ENCODE data around the gene THUMPD3. TPM values are rescaled to one million over a fixed set of nuclear protein-coding genes. Genes with fewer than 3 reads are reported as not detected.
A peak's percentile ranks its signal among the peaks of the same experiment; 100 is the strongest.

Gene THUMPD3
- total RNA-seq, 1 experiment from 2014 or later: 63.0 TPM

DNA sequence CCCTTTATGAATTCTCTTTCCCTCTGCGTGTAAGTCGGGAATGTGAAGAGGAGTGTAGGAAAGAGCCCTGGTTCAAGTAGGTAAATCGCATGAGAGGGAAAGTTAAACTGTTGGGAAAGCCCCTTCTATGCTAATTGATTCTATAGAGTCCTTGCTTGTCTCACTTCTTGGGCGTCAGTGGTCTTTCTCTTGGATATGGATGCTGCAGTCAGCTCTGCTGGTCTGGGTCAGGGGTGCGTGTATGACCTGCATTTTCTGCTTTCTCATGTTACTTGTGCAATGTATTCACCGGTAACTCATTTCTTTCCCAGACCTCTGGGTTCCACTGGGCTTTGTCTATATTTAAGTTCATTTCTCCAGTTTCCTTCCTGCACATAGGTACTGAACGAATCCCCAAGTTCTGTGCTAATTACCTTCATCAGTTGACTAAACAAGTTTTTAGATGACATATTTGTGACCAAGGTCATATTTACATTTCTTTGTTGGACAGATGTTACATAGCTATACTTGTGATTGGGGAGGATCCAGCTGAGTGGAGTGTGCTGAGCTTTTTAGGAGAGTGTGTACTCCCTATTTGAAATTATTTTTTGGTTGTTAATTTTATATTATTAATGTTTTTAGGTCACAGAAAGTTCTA lies 36.0 kb downstream of the THUMPD3 start:
- ChIA-PET CTCF (interaction anchor here (0.6 to 2.1 kb wide), 5 partner anchors 7 to 54 kb away, joined by 3 to 8 read pairs (median 7); partner anchors contain the start of gene THUMPD3), POLR2A (interaction anchor here (0.6 to 12.5 kb wide), 14 partner anchors 10 to 578 kb away, joined by 3 to 452 read pairs (median 5); partner anchors contain the start of gene THUMPD3)
- BruUV-seq (replicated peaks): TSS peak; percentile 28
- peaks cover 48% of the 10 kb centered on the region for H3K4me1 Mint-ChIP-seq (ENCODE audit: insufficient read depth, unreplicated experiment)
- H3K27me3 Mint-ChIP-seq (ENCODE audit: insufficient read depth, unreplicated experiment): no peaks in the 10 kb centered on the region
- TF ChIP-seq, protein P1, sequence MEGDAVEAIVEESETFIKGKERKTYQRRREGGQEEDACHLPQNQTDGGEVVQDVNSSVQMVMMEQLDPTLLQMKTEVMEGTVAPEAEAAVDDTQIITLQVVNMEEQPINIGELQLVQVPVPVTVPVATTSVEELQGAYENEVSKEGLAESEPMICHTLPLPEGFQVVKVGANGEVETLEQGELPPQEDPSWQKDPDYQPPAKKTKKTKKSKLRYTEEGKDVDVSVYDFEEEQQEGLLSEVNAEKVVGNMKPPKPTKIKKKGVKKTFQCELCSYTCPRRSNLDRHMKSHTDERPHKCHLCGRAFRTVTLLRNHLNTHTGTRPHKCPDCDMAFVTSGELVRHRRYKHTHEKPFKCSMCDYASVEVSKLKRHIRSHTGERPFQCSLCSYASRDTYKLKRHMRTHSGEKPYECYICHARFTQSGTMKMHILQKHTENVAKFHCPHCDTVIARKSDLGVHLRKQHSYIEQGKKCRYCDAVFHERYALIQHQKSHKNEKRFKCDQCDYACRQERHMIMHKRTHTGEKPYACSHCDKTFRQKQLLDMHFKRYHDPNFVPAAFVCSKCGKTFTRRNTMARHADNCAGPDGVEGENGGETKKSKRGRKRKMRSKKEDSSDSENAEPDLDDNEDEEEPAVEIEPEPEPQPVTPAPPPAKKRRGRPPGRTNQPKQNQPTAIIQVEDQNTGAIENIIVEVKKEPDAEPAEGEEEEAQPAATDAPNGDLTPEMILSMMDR (IDR thresholded peaks at IDR 0.05; ENCODE audit: unreplicated experiment): no peak
- peaks cover 16% of the 10 kb centered on the region for H3K36me3 Mint-ChIP-seq (ENCODE audit: insufficient read depth, unreplicated experiment)
- intact Hi-C loops (cut with micrococcal nuclease): no loop called here
- H3K4me3 Mint-ChIP-seq (ENCODE audit: unreplicated experiment): peak overlapping the region; percentile 81
- no peaks in the 10 kb centered on the region for H3K9me3 Mint-ChIP-seq (ENCODE audit: unreplicated experiment)
- peak; percentile 56 for DNase-seq (ENCODE audit: unreplicated experiment)
- peak overlapping the region; percentile 92 for H3K27ac Mint-ChIP-seq (ENCODE audit: low read depth, unreplicated experiment)

DNA sequence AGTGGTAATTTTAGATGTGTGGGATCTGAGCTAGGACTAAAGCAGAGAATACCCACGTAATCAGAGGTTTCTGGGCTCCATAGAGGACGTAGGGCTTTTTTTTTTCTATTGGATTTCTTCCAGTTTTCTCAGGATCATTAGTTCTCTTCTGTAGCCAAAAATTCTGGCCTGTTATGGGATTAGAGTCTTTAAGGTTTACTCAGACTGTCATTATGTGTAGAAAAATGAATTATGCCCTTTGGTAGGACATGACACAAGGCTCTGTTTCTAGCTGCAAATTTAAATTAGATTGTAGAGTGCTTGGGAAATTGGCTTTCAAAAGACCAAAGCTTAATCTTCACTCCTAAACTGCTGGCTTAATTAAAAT lies 36.5 kb downstream of the THUMPD3 start:
- H3K4me1 Mint-ChIP-seq (ENCODE audit: insufficient read depth, unreplicated experiment): peaks cover 45% of the 10 kb centered on the region
- H3K4me3 Mint-ChIP-seq (ENCODE audit: unreplicated experiment): peak overlapping the region; percentile 81
- BruUV-seq (replicated peaks): no TSS peak
- DNase-seq (ENCODE audit: unreplicated experiment): no peak
- peaks cover 16% of the 10 kb centered on the region for H3K36me3 Mint-ChIP-seq (ENCODE audit: insufficient read depth, unreplicated experiment)
- H3K27ac Mint-ChIP-seq (ENCODE audit: low read depth, unreplicated experiment): peak overlapping the region; percentile 92
- CTCF ChIA-PET: interaction anchor here (0.6 to 2.1 kb wide), 7 partner anchors 8 to 53 kb away, joined by 3 to 8 read pairs (median 6); partner anchors contain the start of gene THUMPD3
- intact Hi-C loops (cut with micrococcal nuclease): no loop called here
- no peaks in the 10 kb centered on the region for H3K9me3 Mint-ChIP-seq (ENCODE audit: unreplicated experiment)
- POLR2A ChIA-PET: interaction anchor here (0.6 to 12.5 kb wide), 15 partner anchors 11 to 587 kb away, joined by 3 to 452 read pairs (median 5); partner anchors contain the start of genes EMC3 and THUMPD3
- no peaks in the 10 kb centered on the region for H3K27me3 Mint-ChIP-seq (ENCODE audit: insufficient read depth, unreplicated experiment)
- TF ChIP-seq, protein P1 (IDR thresholded peaks at IDR 0.05; ENCODE audit: unreplicated experiment): no peak

DNA sequence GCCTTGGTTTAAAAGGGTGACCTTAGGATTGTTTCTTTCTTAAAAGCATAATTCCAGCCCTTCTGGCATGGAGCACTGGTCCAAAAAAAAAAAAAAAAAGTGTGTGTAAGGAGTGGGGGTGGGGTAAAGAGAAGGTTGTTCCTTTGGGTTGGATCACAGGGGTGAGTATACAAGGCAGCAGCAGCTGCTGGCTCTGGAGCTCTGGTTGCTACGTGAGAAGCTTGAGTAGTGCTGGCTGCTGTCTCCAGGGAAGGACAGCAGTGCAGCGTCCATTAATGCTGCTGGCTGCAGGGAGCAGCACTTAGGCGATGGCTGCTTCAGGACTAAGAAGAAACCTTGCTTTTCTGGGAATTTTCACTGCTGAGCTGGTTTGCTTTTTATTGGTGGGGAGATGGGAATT lies 36.9 kb downstream of the THUMPD3 start:
- no TSS peak for BruUV-seq (replicated peaks)
- Mint-ChIP-seq H3K4me1 (ENCODE audit: insufficient read depth, unreplicated experiment) (peaks cover 44% of the 10 kb centered on the region), H3K27ac (ENCODE audit: low read depth, unreplicated experiment) (peak overlapping the region; percentile 92), H3K27me3 (ENCODE audit: insufficient read depth, unreplicated experiment) (no peaks in the 10 kb centered on the region), H3K4me3 (ENCODE audit: unreplicated experiment) (peak overlapping the region; percentile 81), H3K9me3 (ENCODE audit: unreplicated experiment) (no peaks in the 10 kb centered on the region), H3K36me3 (ENCODE audit: insufficient read depth, unreplicated experiment) (peaks cover 16% of the 10 kb centered on the region)
- POLR2A ChIA-PET: interaction anchor here (0.7 to 12.5 kb wide), 14 partner anchors 11 to 587 kb away, joined by 3 to 452 read pairs (median 5); partner anchors contain the start of genes EMC3 and THUMPD3
- CTCF ChIA-PET: interaction anchor here (1.0 to 2.1 kb wide), 6 partner anchors 11 to 53 kb away, joined by 3 to 8 read pairs (median 6); partner anchors contain the start of gene THUMPD3
- peak; percentile 84 for DNase-seq (ENCODE audit: unreplicated experiment)
- TF ChIP-seq, protein P1 (IDR thresholded peaks at IDR 0.05; ENCODE audit: unreplicated experiment): no peak
- intact Hi-C loops (cut with micrococcal nuclease): no loop called here

DNA sequence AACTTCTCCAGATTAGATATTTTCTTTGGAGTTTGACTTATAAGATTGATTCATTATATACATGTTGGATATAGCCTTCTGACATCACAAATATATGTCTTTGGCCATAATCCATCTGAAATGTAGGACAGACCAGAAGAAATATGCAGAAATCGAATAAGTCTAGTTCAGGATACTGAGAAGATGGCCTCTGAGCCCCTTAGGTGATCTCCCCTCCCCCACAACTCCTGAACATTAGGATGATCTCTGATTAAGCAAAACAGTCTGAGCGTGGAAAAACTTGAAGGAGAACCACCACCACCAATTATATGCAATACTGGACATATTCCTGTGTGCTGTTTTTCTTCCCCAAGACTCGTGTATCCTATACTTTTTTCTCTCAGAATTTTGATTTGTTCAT lies 37.8 kb downstream of the THUMPD3 start:
- no peaks in the 10 kb centered on the region for H3K27me3 Mint-ChIP-seq (ENCODE audit: insufficient read depth, unreplicated experiment)
- CTCF ChIA-PET: no interaction called here
- DNase-seq (ENCODE audit: unreplicated experiment): no peak
- peaks cover 44% of the 10 kb centered on the region for H3K4me1 Mint-ChIP-seq (ENCODE audit: insufficient read depth, unreplicated experiment)
- BruUV-seq (replicated peaks): no TSS peak
- H3K27ac Mint-ChIP-seq (ENCODE audit: low read depth, unreplicated experiment): peak overlapping the region; percentile 92
- H3K9me3 Mint-ChIP-seq (ENCODE audit: unreplicated experiment): no peaks in the 10 kb centered on the region
- TF ChIP-seq, protein P1 (IDR thresholded peaks at IDR 0.05; ENCODE audit: unreplicated experiment): no peak
- H3K4me3 Mint-ChIP-seq (ENCODE audit: unreplicated experiment): peak overlapping the region; percentile 81
- POLR2A ChIA-PET: interaction anchor here (0.6 to 12.5 kb wide), 10 partner anchors 10 to 586 kb away, joined by 3 to 452 read pairs (median 6); partner anchors contain the start of genes EMC3, MTMR14 and THUMPD3
- intact Hi-C loops (cut with micrococcal nuclease): no loop called here
- H3K36me3 Mint-ChIP-seq (ENCODE audit: insufficient read depth, unreplicated experiment): peaks cover 16% of the 10 kb centered on the region
